Astrocyte (in vitro differentiated cells and primary cell): ENCODE results near the gene CAMK2B. TPM values are rescaled to one million over a fixed set of nuclear protein-coding genes. Genes with fewer than 3 reads are reported as not detected.

Source experiments
- DNase-seq: peaks from one replicate; pipeline ENCODE4 v3.0.0-alpha.2; 2010; ENCODE audit warnings: low read depth
- FAIRE-seq: peaks from 2 replicates; lab custom pipeline; 2011; peaks lifted over from hg19 to GRCh38; lab: Jason Lieb, UNC
- H2AFZ ChIP-seq: 2 replicates; pipeline ENCODE4 v1.6.0; 2012; ENCODE audit warnings: low read depth, low read length, inconsistent platforms
- H3K27ac ChIP-seq: 2 replicates; pipeline ENCODE4 v1.5.1; 2011; ENCODE audit warnings: low read depth, low read length, inconsistent platforms
- H3K27me3 ChIP-seq: 2 replicates; pipeline ENCODE4 v1.6.0; 2011; ENCODE audit warnings: low read length, inconsistent platforms; ENCODE audit not compliant: insufficient read depth
- H3K36me3 ChIP-seq: 2 replicates; pipeline ENCODE4 v1.5.1; 2011; ENCODE audit warnings: low read length, inconsistent platforms; ENCODE audit not compliant: insufficient read depth
- H3K4me1 ChIP-seq: 2 replicates; pipeline ENCODE4 v1.5.1; 2011; ENCODE audit warnings: low read length, inconsistent platforms; ENCODE audit not compliant: insufficient read depth
- H3K4me2 ChIP-seq: 2 replicates; pipeline ENCODE4 v1.6.0; 2012; ENCODE audit warnings: low read length, inconsistent platforms
- H3K4me3 ChIP-seq: 2 replicates; pipeline ENCODE4 v1.5.1; 2011; ENCODE audit warnings: low read depth, mild to moderate bottlenecking, low read length, inconsistent platforms; ENCODE audit not compliant: insufficient read depth
- H3K79me2 ChIP-seq: 2 replicates; pipeline ENCODE4 v1.6.0; 2012; ENCODE audit warnings: mild to moderate bottlenecking, low read length, inconsistent platforms; ENCODE audit not compliant: insufficient read depth
- H3K9ac ChIP-seq: 2 replicates; pipeline ENCODE4 v1.6.0; 2012; ENCODE audit warnings: mild to moderate bottlenecking, low read length, inconsistent platforms
- H3K9me3 ChIP-seq: 2 replicates; pipeline ENCODE4 v1.5.1; 2012; ENCODE audit warnings: low read depth, mild to moderate bottlenecking, low read length, inconsistent platforms; ENCODE audit not compliant: insufficient read depth
- H4K20me1 ChIP-seq: 2 replicates; pipeline ENCODE4 v1.6.0; 2012; ENCODE audit warnings: low read length, inconsistent platforms; ENCODE audit not compliant: insufficient read depth
- H3K27ac Mint-ChIP-seq: one replicate; pipeline ENCODE4 v1.8.0; 2021; ENCODE audit warnings: mild to moderate bottlenecking, mixed read lengths; ENCODE audit not compliant: unreplicated experiment
- H3K27me3 Mint-ChIP-seq: one replicate; pipeline ENCODE4 v1.8.0; 2021; ENCODE audit warnings: low read depth, mixed read lengths; ENCODE audit not compliant: unreplicated experiment
- H3K36me3 Mint-ChIP-seq: one replicate; pipeline ENCODE4 v1.8.0; 2021; ENCODE audit warnings: low read depth, mixed read lengths; ENCODE audit not compliant: unreplicated experiment
- H3K4me1 Mint-ChIP-seq: one replicate; pipeline ENCODE4 v1.8.0; 2021; ENCODE audit warnings: low read depth, mixed read lengths; ENCODE audit not compliant: unreplicated experiment
- H3K4me3 Mint-ChIP-seq: one replicate; pipeline ENCODE4 v1.8.0; 2021; ENCODE audit warnings: mild to moderate bottlenecking, moderate library complexity, mixed read lengths; ENCODE audit not compliant: unreplicated experiment
- H3K9me3 Mint-ChIP-seq: one replicate; pipeline ENCODE4 v1.8.0; 2021; ENCODE audit warnings: mild to moderate bottlenecking, mixed read lengths; ENCODE audit not compliant: unreplicated experiment
- EZH2 ChIP-seq: IDR thresholded peaks from 2 replicates; pipeline ENCODE4 v1.6.1; 2012; ENCODE audit warnings: mild to moderate bottlenecking, low read length, inconsistent platforms; ENCODE audit not compliant: insufficient read depth
- total RNA-seq: library from RNA; stranded (reverse); gene quantifications from 2 replicates; pipeline ENCODE4 v1.2.1, GENCODE V29; 2021
- TF ChIP-seq, protein P1 (sequence below): IDR thresholded peaks from 2 replicates; pipeline ENCODE4 v1.5.1; 2011; ENCODE audit warnings: low read depth, mild to moderate bottlenecking, inconsistent platforms, low read length, moderate library complexity; ENCODE audit not compliant: insufficient read depth

CAMK2B gene
- total RNA-seq, 1 donor from 2014 or later, result 0.18 TPM

DNA sequence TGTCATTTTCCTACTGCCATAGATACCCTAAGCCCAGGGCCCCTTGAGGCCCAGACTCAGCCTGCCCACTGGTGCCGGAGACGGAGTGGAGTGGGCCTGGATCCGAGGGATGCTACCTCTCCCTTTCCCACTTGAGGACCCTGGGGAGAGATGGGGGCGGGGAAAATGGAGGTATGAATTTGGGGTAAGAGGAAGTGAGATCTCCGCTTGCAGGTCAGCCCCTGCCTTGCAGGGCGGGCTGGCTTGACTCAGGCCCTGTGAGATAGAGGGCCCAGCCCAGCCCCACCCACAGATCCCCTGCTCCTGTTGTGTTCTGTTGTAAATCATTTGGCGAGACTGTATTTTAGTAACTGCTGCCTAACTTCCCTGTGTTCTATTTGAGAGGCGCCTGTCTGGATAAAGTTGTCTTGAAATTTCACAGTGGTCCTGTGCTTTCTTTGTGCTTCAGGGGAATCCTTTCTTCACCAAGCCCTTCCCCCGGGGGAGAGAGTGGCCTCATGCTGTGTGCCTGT is 111.5 kb downstream of the CAMK2B start:
- no peak overlapping the region for H3K9ac ChIP-seq
- H3K9me3 Mint-ChIP-seq, result no peaks in the 10 kb centered on the region
- H3K27ac ChIP-seq, result no peak overlapping the region
- TF ChIP-seq, protein P1, sequence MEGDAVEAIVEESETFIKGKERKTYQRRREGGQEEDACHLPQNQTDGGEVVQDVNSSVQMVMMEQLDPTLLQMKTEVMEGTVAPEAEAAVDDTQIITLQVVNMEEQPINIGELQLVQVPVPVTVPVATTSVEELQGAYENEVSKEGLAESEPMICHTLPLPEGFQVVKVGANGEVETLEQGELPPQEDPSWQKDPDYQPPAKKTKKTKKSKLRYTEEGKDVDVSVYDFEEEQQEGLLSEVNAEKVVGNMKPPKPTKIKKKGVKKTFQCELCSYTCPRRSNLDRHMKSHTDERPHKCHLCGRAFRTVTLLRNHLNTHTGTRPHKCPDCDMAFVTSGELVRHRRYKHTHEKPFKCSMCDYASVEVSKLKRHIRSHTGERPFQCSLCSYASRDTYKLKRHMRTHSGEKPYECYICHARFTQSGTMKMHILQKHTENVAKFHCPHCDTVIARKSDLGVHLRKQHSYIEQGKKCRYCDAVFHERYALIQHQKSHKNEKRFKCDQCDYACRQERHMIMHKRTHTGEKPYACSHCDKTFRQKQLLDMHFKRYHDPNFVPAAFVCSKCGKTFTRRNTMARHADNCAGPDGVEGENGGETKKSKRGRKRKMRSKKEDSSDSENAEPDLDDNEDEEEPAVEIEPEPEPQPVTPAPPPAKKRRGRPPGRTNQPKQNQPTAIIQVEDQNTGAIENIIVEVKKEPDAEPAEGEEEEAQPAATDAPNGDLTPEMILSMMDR, result no peak
- no peak for TF ChIP-seq EZH2
- peaks cover 18% of the 10 kb centered on the region for H3K36me3 Mint-ChIP-seq
- H3K36me3 ChIP-seq, result peaks cover 38% of the 10 kb centered on the region
- H3K4me1 Mint-ChIP-seq, result peaks cover 7% of the 10 kb centered on the region
- H2AFZ ChIP-seq, result no peak overlapping the region
- peak overlapping the region; percentile 50 for H3K27ac Mint-ChIP-seq
- H3K4me1 ChIP-seq, result no peaks in the 10 kb centered on the region
- H3K27me3 ChIP-seq, result no peaks in the 10 kb centered on the region
- H4K20me1 ChIP-seq, result peaks cover 58% of the 10 kb centered on the region
- no peak for DNase-seq
- no peak overlapping the region for H3K4me3 ChIP-seq
- peaks cover 2% of the 10 kb centered on the region for H3K9me3 ChIP-seq
- no peaks in the 10 kb centered on the region for H3K27me3 Mint-ChIP-seq
- no peak for FAIRE-seq
- peak overlapping the region; percentile 27 for H3K4me3 Mint-ChIP-seq
- H3K79me2 ChIP-seq, result no peaks in the 10 kb centered on the region
- no peak overlapping the region for H3K4me2 ChIP-seq

DNA sequence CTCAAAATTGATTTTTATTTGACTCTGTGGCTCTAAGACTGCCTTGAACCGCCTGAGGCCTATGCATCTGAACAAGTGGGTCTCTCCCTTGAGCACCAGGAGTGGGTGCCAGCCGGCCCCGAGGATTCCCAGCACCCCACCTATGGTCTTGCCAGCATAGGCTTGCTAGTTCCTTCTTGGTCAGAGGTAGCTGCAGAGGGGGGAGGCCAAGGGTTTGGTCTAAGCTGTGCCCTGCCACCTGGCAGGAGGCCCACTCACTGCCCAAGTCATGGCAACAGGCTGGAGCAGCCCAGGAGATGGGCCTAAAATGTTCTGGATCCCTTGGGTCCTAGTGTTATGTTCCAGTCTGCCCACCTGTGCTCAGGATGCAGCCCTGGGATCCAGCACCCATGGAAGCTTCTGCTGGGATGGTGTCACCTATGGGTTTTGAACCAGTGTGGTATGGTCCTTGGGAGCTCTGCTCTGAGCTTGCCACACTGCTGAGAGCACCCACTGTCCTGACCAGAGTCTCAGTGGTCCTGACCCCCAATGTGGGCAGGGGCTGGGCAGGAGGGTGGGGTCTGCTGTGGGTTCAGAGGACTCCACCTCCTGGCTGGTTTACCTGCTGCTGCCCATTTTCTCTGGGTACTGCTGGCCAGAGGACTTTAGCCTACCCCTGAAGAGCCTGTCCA is 112.1 kb downstream of the CAMK2B start:
- Mint-ChIP-seq H3K27me3 (no peaks in the 10 kb centered on the region), H3K4me1 (peaks cover 7% of the 10 kb centered on the region), H3K9me3 (no peaks in the 10 kb centered on the region), H3K36me3 (peaks cover 18% of the 10 kb centered on the region), H3K4me3 (no peak overlapping the region), H3K27ac (peak overlapping the region; percentile 47)
- Histone ChIP-seq H4K20me1 (peaks cover 64% of the 10 kb centered on the region), H3K4me2 (no peak overlapping the region), H3K27ac (no peak overlapping the region), H2AFZ (no peak overlapping the region), H3K4me3 (no peak overlapping the region), H3K9me3 (no peaks in the 10 kb centered on the region), H3K36me3 (peaks cover 44% of the 10 kb centered on the region), H3K79me2 (no peaks in the 10 kb centered on the region), H3K4me1 (no peaks in the 10 kb centered on the region), H3K9ac (no peak overlapping the region), H3K27me3 (no peaks in the 10 kb centered on the region)
- no peak for DNase-seq
- TF ChIP-seq, protein P1, result no peak
- TF ChIP-seq EZH2, result no peak
- no peak for FAIRE-seq

DNA sequence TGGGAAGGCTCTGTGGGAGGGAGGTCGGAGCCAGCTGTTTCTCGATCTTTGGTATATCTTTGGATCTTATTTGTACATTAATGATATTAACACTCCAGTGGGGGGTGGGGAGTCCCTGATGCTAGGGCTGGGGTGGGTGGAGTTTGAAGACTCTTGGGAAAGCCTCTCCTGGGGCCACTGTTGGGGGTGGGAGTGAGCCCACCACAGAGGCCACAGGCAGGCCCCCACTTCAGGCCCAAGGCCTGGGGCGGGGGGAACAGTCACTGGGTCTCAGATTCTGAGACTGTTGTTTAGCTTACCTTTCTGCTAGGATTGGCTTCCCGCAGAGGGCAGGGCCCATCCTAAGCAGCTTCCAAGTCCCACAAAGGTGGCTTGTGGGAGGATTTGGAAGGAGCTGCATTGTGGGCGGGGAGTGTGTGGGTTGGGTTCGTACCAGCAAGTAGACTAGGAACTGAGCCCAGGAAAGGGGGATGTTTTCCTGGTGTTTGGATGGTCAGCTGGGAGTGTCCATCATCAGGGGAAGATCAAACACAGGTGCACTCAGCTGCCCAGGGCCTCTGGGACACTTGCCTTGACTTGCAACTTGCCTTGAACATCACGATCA is 112.7 kb downstream of the CAMK2B start:
- Histone ChIP-seq H4K20me1 (peaks cover 66% of the 10 kb centered on the region), H3K9ac (no peak overlapping the region), H3K9me3 (no peaks in the 10 kb centered on the region), H3K36me3 (peaks cover 45% of the 10 kb centered on the region), H3K4me1 (no peaks in the 10 kb centered on the region), H2AFZ (no peak overlapping the region), H3K4me2 (no peak overlapping the region), H3K27ac (no peak overlapping the region), H3K4me3 (no peak overlapping the region), H3K27me3 (no peaks in the 10 kb centered on the region), H3K79me2 (no peaks in the 10 kb centered on the region)
- Mint-ChIP-seq H3K27ac (no peak overlapping the region), H3K9me3 (no peaks in the 10 kb centered on the region), H3K4me1 (peaks cover 2% of the 10 kb centered on the region), H3K4me3 (no peak overlapping the region), H3K36me3 (peaks cover 19% of the 10 kb centered on the region), H3K27me3 (no peaks in the 10 kb centered on the region)
- no peak for FAIRE-seq
- TF ChIP-seq, protein P1, result no peak
- TF ChIP-seq EZH2, result no peak
- DNase-seq, result no peak
